ENCODE results near the gene CTSW. TPM values are rescaled to one million over a fixed set of nuclear protein-coding genes. Genes with fewer than 3 reads are reported as not detected.

CTSW gene
- total RNA-seq, 2 donors from 2014 or later, result not detected

DNA sequence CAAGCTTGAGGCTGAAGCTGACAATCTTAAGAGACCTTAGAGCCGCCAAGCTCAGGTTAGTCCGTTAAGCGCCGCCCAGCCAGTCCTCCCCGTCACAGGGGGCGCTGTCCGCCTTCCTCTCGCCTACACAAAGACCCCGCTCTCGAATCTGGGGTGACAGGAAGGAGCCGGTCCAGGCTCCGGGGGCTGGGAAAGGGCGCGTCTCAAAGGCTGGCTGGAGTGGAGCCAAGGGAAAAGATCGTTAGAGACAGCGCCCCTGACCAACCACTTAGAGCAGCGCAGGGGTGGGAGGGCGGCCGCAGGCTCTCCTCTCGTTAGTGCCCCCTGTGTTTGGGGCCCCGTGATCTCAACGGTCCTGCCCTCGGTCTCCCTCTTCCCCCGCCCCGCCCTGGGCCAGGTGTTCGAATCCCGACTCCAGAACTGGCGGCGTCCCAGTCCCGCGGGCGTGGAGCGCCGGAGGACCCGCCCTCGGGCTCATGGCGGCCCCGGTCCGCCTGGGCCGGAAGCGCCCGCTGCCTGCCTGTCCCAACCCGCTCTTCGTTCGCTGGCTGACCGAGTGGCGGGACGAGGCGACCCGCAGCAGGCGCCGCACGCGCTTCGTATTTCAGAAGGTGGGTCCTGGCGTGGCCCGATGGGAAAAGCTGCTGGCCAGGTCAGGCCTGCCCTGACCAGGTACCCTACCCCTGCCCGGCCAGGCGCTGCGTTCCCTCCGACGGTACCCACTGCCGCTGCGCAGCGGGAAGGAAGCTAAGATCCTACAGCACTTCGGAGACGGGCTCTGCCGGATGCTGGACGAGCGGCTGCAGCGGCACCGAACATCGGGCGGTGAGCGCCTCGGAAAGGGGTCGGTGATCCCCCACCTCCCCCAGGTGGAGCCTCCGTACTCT lies 19.1 kb upstream of the CTSW start, which contains the start of gene MUS81:
Gene MUS81, plus strand, starts transcription at position 156 of the 887 bp plus-strand sequence. Its CDS starts 321 bp downstream, at position 477.
- H3K4me1 ChIP-seq (ENCODE audit: control insufficient read depth, insufficient read depth, low read length), result peaks cover 10% of the 10 kb centered on the region
- H3K9ac ChIP-seq (ENCODE audit: extremely low read depth, low read length, poor library complexity, severe bottlenecking), result peak within 1 kb of the TSS; percentile 84
- Mint-ChIP-seq H3K4me1 (peaks cover 21% of the 10 kb centered on the region), H3K9me3 (no peaks in the 10 kb centered on the region), H3K4me3 (peak within 1 kb of the TSS; percentile 88), H3K27ac (peak within 1 kb of the TSS; percentile 97), H3K27me3 (ENCODE audit: insufficient read depth) (no peaks in the 10 kb centered on the region), H3K36me3 (ENCODE audit: low read depth) (peaks cover 49% of the 10 kb centered on the region)
- no peaks in the 10 kb centered on the region for H3K9me3 ChIP-seq (ENCODE audit: control insufficient read depth, low read length)
- DNase-seq, result peak; percentile 99
- peak within 1 kb of the TSS; percentile 93 for H3K27ac ChIP-seq (ENCODE audit: low read depth, low read length)
- TF ChIP-seq, protein P1, sequence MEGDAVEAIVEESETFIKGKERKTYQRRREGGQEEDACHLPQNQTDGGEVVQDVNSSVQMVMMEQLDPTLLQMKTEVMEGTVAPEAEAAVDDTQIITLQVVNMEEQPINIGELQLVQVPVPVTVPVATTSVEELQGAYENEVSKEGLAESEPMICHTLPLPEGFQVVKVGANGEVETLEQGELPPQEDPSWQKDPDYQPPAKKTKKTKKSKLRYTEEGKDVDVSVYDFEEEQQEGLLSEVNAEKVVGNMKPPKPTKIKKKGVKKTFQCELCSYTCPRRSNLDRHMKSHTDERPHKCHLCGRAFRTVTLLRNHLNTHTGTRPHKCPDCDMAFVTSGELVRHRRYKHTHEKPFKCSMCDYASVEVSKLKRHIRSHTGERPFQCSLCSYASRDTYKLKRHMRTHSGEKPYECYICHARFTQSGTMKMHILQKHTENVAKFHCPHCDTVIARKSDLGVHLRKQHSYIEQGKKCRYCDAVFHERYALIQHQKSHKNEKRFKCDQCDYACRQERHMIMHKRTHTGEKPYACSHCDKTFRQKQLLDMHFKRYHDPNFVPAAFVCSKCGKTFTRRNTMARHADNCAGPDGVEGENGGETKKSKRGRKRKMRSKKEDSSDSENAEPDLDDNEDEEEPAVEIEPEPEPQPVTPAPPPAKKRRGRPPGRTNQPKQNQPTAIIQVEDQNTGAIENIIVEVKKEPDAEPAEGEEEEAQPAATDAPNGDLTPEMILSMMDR (conservative IDR thresholded peaks at IDR 0.05), result peak; percentile 97
- H3K4me3 ChIP-seq (ENCODE audit: low read length), result peak within 1 kb of the TSS; percentile 97
- peaks cover 53% of the 10 kb centered on the region for H3K36me3 ChIP-seq (ENCODE audit: control insufficient read depth, insufficient read depth, low read length)
- WGBS, 2 experiments (ENCODE audit: insufficient coverage in 1 of 2, insufficient read length in 1 of 2), result 0 to 1% methylated on average over 41 to 78 of the region's 78 CpGs
- no peaks in the 10 kb centered on the region for H3K27me3 ChIP-seq (ENCODE audit: control insufficient read depth, insufficient read depth, low read length, poor library complexity, severe bottlenecking)

DNA sequence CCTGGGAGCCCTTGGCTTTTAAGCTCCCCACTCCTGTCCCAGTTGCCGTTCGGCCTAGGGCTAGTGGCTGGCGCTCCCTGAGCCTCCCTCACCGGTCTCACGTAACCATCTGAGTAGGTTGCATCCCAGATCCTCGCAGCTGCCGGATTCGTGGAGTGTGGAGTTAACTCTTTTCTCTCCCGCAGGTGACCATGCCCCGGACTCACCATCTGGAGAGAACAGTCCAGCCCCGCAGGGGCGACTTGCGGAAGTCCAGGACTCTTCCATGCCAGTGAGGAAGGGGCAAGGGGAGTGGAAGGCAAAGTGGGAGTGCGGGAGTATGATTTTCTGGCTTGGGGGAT lies 18.5 kb upstream of the CTSW start:
- peaks cover 20% of the 10 kb centered on the region for H3K4me1 Mint-ChIP-seq
- H3K27ac ChIP-seq (ENCODE audit: low read depth, low read length), result no peak overlapping the region
- WGBS, 2 experiments (ENCODE audit: insufficient coverage in 1 of 2, insufficient read length in 1 of 2), result 6 to 10% methylated on average over 11 to 14 of the region's 14 CpGs
- H3K27me3 ChIP-seq (ENCODE audit: control insufficient read depth, insufficient read depth, low read length, poor library complexity, severe bottlenecking), result no peaks in the 10 kb centered on the region
- no peaks in the 10 kb centered on the region for H3K9me3 ChIP-seq (ENCODE audit: control insufficient read depth, low read length)
- TF ChIP-seq, protein P1 (conservative IDR thresholded peaks at IDR 0.05), result no peak
- peak overlapping the region; percentile 91 for H3K27ac Mint-ChIP-seq
- no peaks in the 10 kb centered on the region for H3K27me3 Mint-ChIP-seq (ENCODE audit: insufficient read depth)
- peak overlapping the region; percentile 64 for H3K9ac ChIP-seq (ENCODE audit: extremely low read depth, low read length, poor library complexity, severe bottlenecking)
- peak overlapping the region; percentile 88 for H3K4me3 Mint-ChIP-seq
- H3K4me3 ChIP-seq (ENCODE audit: low read length), result peak overlapping the region; percentile 97
- peaks cover 10% of the 10 kb centered on the region for H3K4me1 ChIP-seq (ENCODE audit: control insufficient read depth, insufficient read depth, low read length)
- peaks cover 43% of the 10 kb centered on the region for H3K36me3 Mint-ChIP-seq (ENCODE audit: low read depth)
- H3K9me3 Mint-ChIP-seq, result no peaks in the 10 kb centered on the region
- no peak for DNase-seq
- peaks cover 52% of the 10 kb centered on the region for H3K36me3 ChIP-seq (ENCODE audit: control insufficient read depth, insufficient read depth, low read length)

DNA sequence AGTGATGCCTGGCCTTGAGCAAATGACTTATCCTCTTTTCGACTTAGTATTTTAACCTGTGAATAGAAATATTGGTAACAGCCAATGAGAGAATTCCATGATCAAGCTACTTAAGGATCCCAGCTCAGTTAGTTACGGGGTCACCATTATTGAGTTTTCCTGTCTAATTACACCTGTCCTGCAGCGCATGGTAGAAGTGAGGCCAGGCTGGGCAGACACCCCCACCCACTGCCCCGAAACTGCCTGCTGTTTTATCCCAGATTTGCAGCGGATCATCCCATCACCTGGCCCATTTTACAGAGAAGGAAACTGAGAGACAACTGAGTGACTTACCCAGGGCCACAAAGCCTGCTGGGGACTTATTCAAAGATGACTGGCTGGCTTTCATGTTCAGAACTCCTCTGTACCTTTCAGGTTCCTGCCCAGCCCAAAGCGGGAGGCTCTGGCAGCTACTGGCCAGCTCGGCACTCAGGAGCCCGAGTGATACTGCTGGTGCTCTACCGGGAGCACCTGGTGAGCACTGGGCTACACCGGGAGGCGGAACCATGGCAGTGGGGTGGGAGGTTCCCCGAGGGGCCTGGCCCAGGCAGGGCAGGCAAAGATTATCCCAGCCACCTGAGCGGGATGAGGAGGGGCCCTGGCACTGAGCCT lies 18.0 kb upstream of the CTSW start:
- Histone ChIP-seq H3K4me1 (ENCODE audit: control insufficient read depth, insufficient read depth, low read length) (peaks cover 10% of the 10 kb centered on the region), H3K27ac (ENCODE audit: low read depth, low read length) (no peak overlapping the region), H3K4me3 (ENCODE audit: low read length) (peak overlapping the region; percentile 97), H3K9ac (ENCODE audit: extremely low read depth, low read length, poor library complexity, severe bottlenecking) (peak overlapping the region; percentile 64), H3K27me3 (ENCODE audit: control insufficient read depth, insufficient read depth, low read length, poor library complexity, severe bottlenecking) (no peaks in the 10 kb centered on the region), H3K36me3 (ENCODE audit: control insufficient read depth, insufficient read depth, low read length) (peaks cover 51% of the 10 kb centered on the region), H3K9me3 (ENCODE audit: control insufficient read depth, low read length) (no peaks in the 10 kb centered on the region)
- Mint-ChIP-seq H3K27me3 (ENCODE audit: insufficient read depth) (no peaks in the 10 kb centered on the region), H3K4me3 (peak overlapping the region; percentile 88), H3K27ac (peak overlapping the region; percentile 91), H3K9me3 (no peaks in the 10 kb centered on the region), H3K36me3 (ENCODE audit: low read depth) (peaks cover 40% of the 10 kb centered on the region), H3K4me1 (peaks cover 14% of the 10 kb centered on the region)
- TF ChIP-seq, protein P1 (conservative IDR thresholded peaks at IDR 0.05), result no peak
- WGBS, 2 experiments (ENCODE audit: insufficient coverage in 1 of 2, insufficient read length in 1 of 2), result 89 to 94% methylated on average over 9 to 13 of the region's 13 CpGs
- DNase-seq, result peak; percentile 42
